Measurements from ENCODE around the gene EIF1AD. TPM values are rescaled to one million over a fixed set of nuclear protein-coding genes. Genes with fewer than 3 reads are reported as not detected.
A peak's percentile ranks its signal among the peaks of the same experiment; 100 is the strongest.
"Not testable (repeated sequence)": the region's sequence is repeated elsewhere in the genome, so short reads cannot be mapped to it uniquely, and the experiment has no call there.

The EIF1AD gene
- total RNA-seq, 2 experiments from 2014 or later = 41.2 to 42.7 TPM

DNA sequence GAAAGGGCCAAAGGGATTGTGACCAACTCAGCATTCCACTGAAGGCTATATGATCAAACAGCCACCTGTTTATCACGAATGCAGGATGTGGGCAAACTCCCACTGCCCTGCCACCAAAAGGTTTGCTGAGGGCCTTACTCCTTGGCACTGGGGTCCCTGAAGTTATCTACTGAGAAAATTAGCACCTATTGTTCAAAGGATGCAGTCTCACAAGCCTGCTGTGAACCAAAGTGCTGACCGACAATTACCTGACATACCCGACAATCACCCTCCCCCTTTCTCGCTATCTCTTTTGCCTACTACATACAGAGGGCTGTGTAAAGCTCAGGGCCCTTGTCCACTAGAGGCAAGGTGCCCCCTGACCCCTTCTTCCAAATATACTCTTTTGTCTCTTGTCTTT, 8.1 kb upstream of the EIF1AD start:
- intact Hi-C loops (cut with micrococcal nuclease); H3K4me1 Mint-ChIP-seq (ENCODE audit: low read depth); H3K36me3 Mint-ChIP-seq; POLR2A ChIA-PET; H3K27ac Mint-ChIP-seq; DNase-seq; H3K9me3 Mint-ChIP-seq; H3K4me3 Mint-ChIP-seq: not testable (repeated sequence)
- peaks cover 21% of the 10 kb centered on the region for H3K27me3 Mint-ChIP-seq
- CTCF ChIA-PET = interaction anchor here (1.5 to 4.1 kb wide), 3 partner anchors 12 to 58 kb away, joined by 4 to 21 read pairs (median 15); no protein-coding TSS in a partner anchor

DNA sequence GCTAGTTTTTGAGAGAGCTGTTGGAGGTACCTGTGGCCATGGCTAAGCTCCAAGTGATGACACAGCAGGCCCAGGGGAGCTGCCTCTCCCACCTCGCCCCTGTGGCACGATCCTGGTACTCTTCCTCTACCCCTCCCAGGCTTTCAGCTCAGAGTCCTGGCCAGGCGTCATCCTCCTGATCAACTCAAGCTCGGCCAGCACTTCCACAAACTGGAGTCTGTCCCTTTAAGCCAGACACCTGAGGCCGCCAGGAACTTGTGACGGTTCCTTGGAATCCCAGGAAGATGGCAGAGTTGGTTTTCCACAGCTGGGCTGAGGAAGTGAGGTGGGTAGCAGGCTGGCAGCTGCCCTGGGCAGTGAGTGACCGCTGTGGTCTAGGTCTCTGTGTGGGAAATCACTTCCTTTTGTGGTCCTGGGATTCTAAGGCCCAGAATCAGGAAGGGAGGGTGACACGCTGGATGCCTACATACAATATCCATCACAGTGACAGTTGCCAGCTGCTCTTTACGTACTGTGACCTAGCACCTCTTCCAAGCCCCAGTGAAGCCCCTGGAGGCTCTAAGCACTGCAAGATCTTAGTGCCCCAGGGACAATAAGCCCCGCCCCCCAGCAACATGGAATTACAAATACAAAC, 6.6 kb upstream of the EIF1AD start:
- no peak overlapping the region for H3K4me3 Mint-ChIP-seq
- peaks cover 19% of the 10 kb centered on the region for H3K27me3 Mint-ChIP-seq
- ChIA-PET CTCF (interaction anchor here (0.7 to 2.3 kb wide), 6 partner anchors 14 to 124 kb away, joined by 3 to 15 read pairs (median 4); partner anchors contain the start of gene SF3B2), POLR2A (no interaction called here)
- peaks cover 13% of the 10 kb centered on the region for H3K36me3 Mint-ChIP-seq
- no peak for DNase-seq
- no peaks in the 10 kb centered on the region for H3K9me3 Mint-ChIP-seq
- H3K27ac Mint-ChIP-seq = no peak overlapping the region
- H3K4me1 Mint-ChIP-seq (ENCODE audit: low read depth) = peaks cover 9% of the 10 kb centered on the region
- intact Hi-C loops (cut with micrococcal nuclease) = no loop called here

DNA sequence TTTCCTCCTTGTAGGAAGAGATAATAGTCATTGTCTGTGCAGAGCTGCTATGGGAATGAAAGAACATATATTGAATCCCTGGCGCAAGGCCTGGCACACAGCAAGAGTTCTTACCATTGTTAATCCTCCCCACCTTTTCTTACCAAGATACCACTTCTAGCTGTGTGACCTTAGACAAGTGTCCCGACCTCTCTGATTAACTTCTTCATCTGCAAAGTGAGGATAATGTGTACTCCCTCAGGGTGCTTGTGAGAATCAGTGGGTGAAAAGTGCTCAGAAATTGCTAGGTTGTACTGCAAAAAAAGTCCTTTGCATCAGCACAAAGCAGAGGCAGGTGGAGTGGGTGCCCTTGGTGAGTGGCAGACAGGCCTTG, 6.1 kb upstream of the EIF1AD start:
- intact Hi-C loops (cut with micrococcal nuclease) = no loop called here
- POLR2A ChIA-PET = no interaction called here
- H3K36me3 Mint-ChIP-seq = peaks cover 13% of the 10 kb centered on the region

DNA sequence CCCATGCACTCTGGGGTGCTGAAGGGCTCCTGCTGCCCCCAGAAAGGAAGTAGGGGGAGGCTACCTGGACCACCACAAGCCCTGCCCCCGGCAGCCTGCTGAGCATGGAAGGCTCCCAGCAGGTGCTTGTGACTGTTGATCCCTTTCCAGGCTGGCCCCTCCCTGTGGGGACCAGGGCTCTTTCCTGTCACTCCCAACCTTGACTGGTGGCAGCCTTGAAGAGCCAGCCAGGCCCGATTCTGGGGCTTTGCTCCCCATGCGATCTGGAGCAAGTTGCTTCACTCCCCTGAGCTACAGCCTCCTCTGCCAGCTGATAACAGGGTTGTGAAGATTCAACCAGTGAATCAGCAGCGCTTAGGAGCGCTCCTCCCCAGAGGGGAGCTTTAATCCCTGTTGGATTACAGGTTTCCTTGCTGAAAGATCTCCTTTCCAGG, 5.3 kb upstream of the EIF1AD start:
- peaks cover 13% of the 10 kb centered on the region for H3K36me3 Mint-ChIP-seq
- intact Hi-C loops (cut with micrococcal nuclease) = no loop called here
- no peak overlapping the region for H3K27ac Mint-ChIP-seq
- peaks cover 7% of the 10 kb centered on the region for H3K27me3 Mint-ChIP-seq
- ChIA-PET POLR2A (no interaction called here), CTCF (interaction anchor here (1.0 to 2.3 kb wide), 2 partner anchors 37 to 237 kb away, joined by 3 to 10 read pairs; no protein-coding TSS in a partner anchor)
- H3K4me1 Mint-ChIP-seq (ENCODE audit: low read depth) = peaks cover 19% of the 10 kb centered on the region
- DNase-seq = no peak
- H3K4me3 Mint-ChIP-seq = no peak overlapping the region
- H3K9me3 Mint-ChIP-seq = no peaks in the 10 kb centered on the region

More for the DNA sequence above, 6.1 kb upstream of the EIF1AD start:
- Mint-ChIP-seq H3K4me1 (ENCODE audit: low read depth) (peaks cover 14% of the 10 kb centered on the region), H3K9me3 (no peaks in the 10 kb centered on the region), H3K27ac (no peak overlapping the region), H3K27me3 (peaks cover 14% of the 10 kb centered on the region), H3K4me3 (no peak overlapping the region)
- CTCF ChIA-PET = interaction anchor here (0.7 to 2.3 kb wide), 5 partner anchors 14 to 123 kb away, joined by 3 to 15 read pairs (median 4); partner anchors contain the start of gene SF3B2
- no peak for DNase-seq

DNA sequence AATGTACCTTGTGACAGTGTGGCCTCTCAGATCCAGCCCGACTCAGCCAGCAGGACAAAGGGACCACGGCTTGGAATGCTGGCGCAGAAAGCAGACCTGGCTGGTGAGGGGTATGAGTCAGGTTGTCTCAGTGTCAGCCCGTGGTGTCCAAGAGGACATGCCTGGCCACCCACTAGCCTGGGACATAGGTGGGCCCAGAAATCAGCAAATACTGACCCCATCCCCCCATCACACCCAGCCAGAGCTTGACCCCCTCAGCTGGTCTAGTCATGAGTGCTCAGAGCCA, 4.9 kb upstream of the EIF1AD start:
- Mint-ChIP-seq H3K4me3 (no peak overlapping the region), H3K4me1 (ENCODE audit: low read depth) (peaks cover 19% of the 10 kb centered on the region), H3K27ac (no peak overlapping the region), H3K9me3 (no peaks in the 10 kb centered on the region), H3K27me3 (peaks cover 3% of the 10 kb centered on the region), H3K36me3 (peaks cover 16% of the 10 kb centered on the region)
- ChIA-PET POLR2A (no interaction called here), CTCF (interaction anchor here (1.0 to 2.3 kb wide), 2 partner anchors 38 to 237 kb away, joined by 3 to 10 read pairs; no protein-coding TSS in a partner anchor)
- intact Hi-C loops (cut with micrococcal nuclease) = no loop called here
- DNase-seq = no peak

DNA sequence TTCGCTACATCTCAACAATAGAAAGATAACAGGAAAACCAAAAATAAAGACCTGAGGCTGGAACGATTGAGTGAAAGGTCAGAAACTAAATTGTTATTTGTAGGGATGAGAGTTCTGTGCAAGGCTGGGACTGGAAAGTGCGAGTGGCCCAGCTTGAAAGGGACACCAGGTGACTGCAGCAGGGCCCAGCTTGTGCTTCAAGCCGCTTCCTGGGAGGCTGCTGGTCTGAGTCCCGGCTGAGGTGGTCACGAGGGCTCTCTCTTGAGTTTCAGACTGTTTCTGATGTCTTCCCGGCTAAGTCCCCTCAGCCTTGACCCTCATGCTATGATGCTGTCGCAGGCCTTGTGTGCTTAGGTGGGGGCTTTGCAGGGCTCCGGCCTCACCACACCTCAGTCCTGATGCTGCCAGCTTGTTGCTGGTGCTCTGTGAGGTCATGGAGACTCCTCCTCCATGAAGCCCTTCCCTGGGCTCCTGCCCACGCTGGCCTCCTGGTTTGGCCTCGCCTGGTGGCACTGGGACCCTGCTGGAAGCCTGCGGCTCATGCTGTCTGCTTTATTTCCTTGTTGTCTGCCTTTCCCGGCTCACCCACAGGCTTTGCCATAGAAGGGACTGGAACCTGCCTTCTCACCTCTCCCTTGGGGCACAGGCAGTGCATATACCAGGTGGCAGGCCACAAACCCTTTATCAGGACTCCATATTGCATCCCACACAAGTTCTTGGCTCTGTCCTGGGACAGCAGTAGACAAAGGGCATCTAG, 4.4 kb upstream of the EIF1AD start:
- H3K27me3 Mint-ChIP-seq = peaks cover under 1% of the 10 kb centered on the region
- peaks cover 17% of the 10 kb centered on the region for H3K36me3 Mint-ChIP-seq
- POLR2A ChIA-PET = interaction anchor here (1.1 kb wide), 1 partner anchor 286 kb away, joined by 4 read pairs; the partner anchor contains the start of gene RNASEH2C
- H3K4me1 Mint-ChIP-seq (ENCODE audit: low read depth) = peaks cover 19% of the 10 kb centered on the region
- intact Hi-C loops (cut with micrococcal nuclease) = no loop called here
- no peak overlapping the region for H3K27ac Mint-ChIP-seq
- no peaks in the 10 kb centered on the region for H3K9me3 Mint-ChIP-seq
- CTCF ChIA-PET = no interaction called here
- no peak overlapping the region for H3K4me3 Mint-ChIP-seq
- no peak for DNase-seq

DNA sequence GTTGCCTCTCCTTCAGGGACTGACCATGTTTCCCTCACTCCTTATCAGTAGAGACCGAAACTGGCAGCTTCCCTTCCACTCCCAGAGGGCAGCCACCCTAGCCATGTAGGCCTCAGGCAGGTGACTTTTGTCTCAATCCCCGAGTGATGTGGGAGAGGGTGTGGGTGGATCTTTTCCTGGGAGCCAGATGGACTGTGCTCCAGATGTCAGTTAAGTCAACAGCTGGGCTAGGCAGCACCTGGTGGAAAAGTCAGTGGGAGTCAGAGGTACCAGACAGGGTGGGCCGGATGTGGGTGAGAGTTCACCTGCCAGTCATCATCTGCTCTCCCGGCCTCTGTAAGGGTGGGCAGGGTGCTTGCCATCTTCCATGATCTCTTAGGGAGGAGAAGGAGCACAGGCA, 2.2 kb upstream of the EIF1AD start:
- no peaks in the 10 kb centered on the region for H3K9me3 Mint-ChIP-seq
- H3K36me3 Mint-ChIP-seq = peaks cover 28% of the 10 kb centered on the region
- peak overlapping the region; percentile 49 for H3K27ac Mint-ChIP-seq
- no peaks in the 10 kb centered on the region for H3K27me3 Mint-ChIP-seq
- DNase-seq = no peak
- POLR2A ChIA-PET = no interaction called here
- peaks cover 32% of the 10 kb centered on the region for H3K4me1 Mint-ChIP-seq (ENCODE audit: low read depth)
- intact Hi-C loops (cut with micrococcal nuclease) = loop anchor here (5.0 kb wide), 1 partner anchor 128 kb away; no protein-coding TSS in a partner anchor
- CTCF ChIA-PET = interaction anchor here (0.7 to 1.6 kb wide), 3 partner anchors 18 to 293 kb away, joined by 4 to 7 read pairs (median 5); partner anchors contain the start of gene KAT5
- H3K4me3 Mint-ChIP-seq = peak overlapping the region; percentile 51

DNA sequence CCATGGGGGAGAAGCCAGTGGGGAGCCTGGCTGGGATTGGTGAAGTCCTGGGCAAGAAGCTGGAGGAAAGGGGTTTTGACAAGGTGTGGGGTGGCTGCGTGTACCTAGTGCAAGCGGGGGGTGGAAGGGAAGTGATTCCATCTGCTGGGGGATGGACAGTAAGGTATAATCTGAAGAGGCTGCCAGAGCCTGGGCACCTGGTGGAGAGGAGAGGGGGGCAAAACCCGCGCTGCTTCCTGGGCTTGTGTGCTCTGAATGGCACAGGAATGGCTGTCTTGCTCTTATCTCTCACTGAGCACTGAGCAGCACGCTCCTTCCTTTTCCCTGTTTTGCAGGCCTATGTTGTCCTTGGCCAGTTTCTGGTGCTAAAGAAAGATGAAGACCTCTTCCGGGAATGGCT, 1.3 kb upstream of the EIF1AD start:
- intact Hi-C loops (cut with micrococcal nuclease) = loop anchor here (2.0 to 5.0 kb wide), 2 partner anchors 129 to 222 kb away; partner anchors contain the start of gene AP5B1
- Mint-ChIP-seq H3K4me3 (peak overlapping the region; percentile 99), H3K4me1 (ENCODE audit: low read depth) (peaks cover 35% of the 10 kb centered on the region), H3K27me3 (no peaks in the 10 kb centered on the region), H3K9me3 (no peaks in the 10 kb centered on the region), H3K27ac (peak overlapping the region; percentile 99), H3K36me3 (peaks cover 37% of the 10 kb centered on the region)
- CTCF ChIA-PET = interaction anchor here (1.0 to 1.6 kb wide), 7 partner anchors 20 to 132 kb away, joined by 3 to 9 read pairs (median 5); partner anchors contain the start of genes CCDC85B and SF3B2
- DNase-seq = no peak
- POLR2A ChIA-PET = interaction anchor here (0.8 to 1.1 kb wide), 5 partner anchors 68 to 253 kb away, joined by 3 to 4 read pairs (median 3); partner anchors contain the start of genes FIBP and PACS1

DNA sequence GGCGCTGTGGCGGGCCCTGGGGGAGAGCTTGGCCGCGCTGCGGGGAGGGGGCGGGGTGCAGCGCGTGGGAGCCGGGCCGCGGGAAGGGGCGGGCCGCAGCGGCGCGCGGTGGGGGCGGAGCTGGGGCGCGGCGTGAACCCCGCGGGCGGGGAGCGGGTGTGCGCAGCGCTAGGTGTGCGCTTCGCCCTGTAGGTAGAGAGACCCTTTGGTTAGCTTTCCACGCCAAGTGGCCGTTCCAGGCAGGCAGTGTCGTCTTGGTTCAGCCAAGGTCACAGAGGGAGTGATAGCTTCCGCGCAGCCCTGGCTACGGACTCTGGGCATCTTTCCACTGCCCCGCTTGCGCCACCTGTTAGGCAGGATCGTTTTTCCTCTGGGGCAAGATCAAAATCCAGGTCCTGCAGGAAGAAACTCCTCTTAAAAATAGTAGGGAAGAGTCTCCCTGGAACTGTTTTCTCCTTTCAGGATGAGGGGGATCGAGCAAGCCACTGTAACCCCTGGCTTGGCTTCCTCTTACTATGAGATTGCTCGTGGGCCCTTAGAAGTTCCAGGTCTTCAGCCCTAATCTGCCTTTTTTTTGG, 780 bp upstream of the EIF1AD start:
- H3K4me3 Mint-ChIP-seq = peak overlapping the region; percentile 99
- H3K9me3 Mint-ChIP-seq = no peaks in the 10 kb centered on the region
- CTCF ChIA-PET = interaction anchor here (0.5 to 1.6 kb wide), 16 partner anchors 11 to 291 kb away, joined by 3 to 11 read pairs (median 4); partner anchors contain the start of genes CCDC85B, CFL1, FIBP and KAT5
- no peaks in the 10 kb centered on the region for H3K27me3 Mint-ChIP-seq
- intact Hi-C loops (cut with micrococcal nuclease) = loop anchor here (1.0 to 5.0 kb wide), 6 partner anchors 41 to 290 kb away; partner anchors contain the start of genes AP5B1, CFL1, KAT5 and SART1
- POLR2A ChIA-PET = interaction anchor here (0.6 to 1.4 kb wide), 13 partner anchors 41 to 290 kb away, joined by 3 to 8 read pairs (median 3); partner anchors contain the start of genes CFL1, FIBP, FOSL1 and KAT5
- peaks cover 39% of the 10 kb centered on the region for H3K36me3 Mint-ChIP-seq
- H3K27ac Mint-ChIP-seq = peak overlapping the region; percentile 99
- no peak for DNase-seq
- peaks cover 35% of the 10 kb centered on the region for H3K4me1 Mint-ChIP-seq (ENCODE audit: low read depth)

DNA sequence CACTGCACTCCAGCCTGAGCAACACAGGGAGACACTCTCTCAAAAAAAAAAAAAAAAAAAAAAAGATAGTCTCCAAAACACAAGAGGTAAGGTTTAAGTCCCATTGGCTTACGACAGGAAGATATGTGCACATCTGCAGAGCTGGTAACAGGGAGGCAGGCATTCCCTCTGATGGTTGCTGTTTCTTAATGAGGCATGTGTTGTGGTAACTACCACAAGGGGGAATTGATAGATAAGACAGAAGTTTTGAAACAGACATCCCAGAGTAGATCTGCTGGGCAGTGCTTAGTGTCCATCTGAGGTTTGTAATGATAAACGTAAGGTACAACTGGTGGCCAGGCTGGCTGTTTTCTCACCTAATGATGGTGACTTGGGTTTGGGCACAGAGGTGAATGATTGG, 4.7 kb downstream of the EIF1AD start:
- ChIA-PET POLR2A (no interaction called here), CTCF (no interaction called here)
- intact Hi-C loops (cut with micrococcal nuclease) = no loop called here
- Mint-ChIP-seq H3K27me3 (no peaks in the 10 kb centered on the region), H3K4me3 (no peak overlapping the region), H3K9me3 (no peaks in the 10 kb centered on the region), H3K36me3 (peaks cover 34% of the 10 kb centered on the region), H3K27ac (no peak overlapping the region), H3K4me1 (ENCODE audit: low read depth) (peaks cover 24% of the 10 kb centered on the region)
- no peak for DNase-seq

DNA sequence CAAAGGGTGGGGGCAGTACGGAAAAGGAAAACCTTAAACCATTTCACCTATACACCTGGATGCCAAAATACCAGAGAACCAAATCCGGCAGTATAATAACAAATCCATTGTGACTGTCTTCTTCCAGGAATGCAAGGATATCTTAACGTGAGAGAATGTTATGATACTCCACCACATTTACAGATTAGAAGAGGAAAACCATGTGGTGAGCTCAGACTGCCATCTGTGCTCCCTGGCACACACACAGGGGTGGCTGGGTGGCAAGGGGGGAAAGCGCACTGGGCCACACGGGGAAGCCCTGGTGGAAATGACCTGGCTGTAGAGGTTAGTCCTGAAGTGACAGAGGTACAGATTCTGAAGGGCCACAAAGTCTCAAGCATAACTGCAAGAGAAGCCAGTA, 9.9 kb downstream of the EIF1AD start:
- Mint-ChIP-seq H3K27me3 (no peaks in the 10 kb centered on the region), H3K4me1 (ENCODE audit: low read depth) (peaks cover 6% of the 10 kb centered on the region), H3K4me3 (no peak overlapping the region), H3K27ac (no peak overlapping the region), H3K36me3 (peaks cover 11% of the 10 kb centered on the region), H3K9me3 (no peaks in the 10 kb centered on the region)
- CTCF ChIA-PET = interaction anchor here (0.9 to 6.3 kb wide), 6 partner anchors 11 to 287 kb away, joined by 3 to 156 read pairs (median 6); partner anchors contain the start of genes BANF1, CCDC85B, FIBP and KAT5
- intact Hi-C loops (cut with micrococcal nuclease) = no loop called here
- DNase-seq = no peak
- POLR2A ChIA-PET = no interaction called here
